CD4-positive, alpha-beta T cell (primary cell): ENCODE data around the gene PINK1. TPM values are rescaled to one million over a fixed set of nuclear protein-coding genes. Genes with fewer than 3 reads are reported as not detected.
A peak's percentile ranks its signal among the peaks of the same experiment; 100 is the strongest.

Experiments
- ATAC-seq: fragments of 200-7000 bp; cut with Tn5 transposase; one replicate; pipeline ENCODE4 v1.10.0; 2022; ENCODE audit warnings: mild to moderate bottlenecking; ENCODE audit not compliant: poor library complexity
- CTCF ChIA-PET: fragments of 350-600 bp; sonication (Branson Sonifier 250); formaldehyde crosslinking; loops from one replicate; lab custom pipeline; 2021; ENCODE audit warnings: antibody characterized with exemption, inconsistent platforms; lab: Charles Lee
- POLR2A ChIA-PET: fragments of 350-600 bp; sonication (Branson Sonifier 250); formaldehyde crosslinking; loops from one replicate; lab custom pipeline; 2021; ENCODE audit warnings: antibody characterized with exemption, inconsistent platforms; lab: Charles Lee
- DNase-seq, 14 experiments: peaks; one replicate each; pipeline ENCODE4 v3.0.0-alpha.2; 2013 to 2020; ENCODE audit warnings: mixed read lengths in 2 of 14
- H3K27ac ChIP-seq, 2 donors: one replicate each; pipeline versions ENCODE4 v1.5.1 to v1.7.0; 2013; ENCODE audit warnings: low read length in 2 of 2, low read depth in 1 of 2, mild to moderate bottlenecking in 1 of 2
- H3K27me3 ChIP-seq, 2 experiments: 1 replicate in 1 of 2; 2 replicates in 1 of 2; pipeline versions ENCODE4 v1.6.1 to v1.7.0; 2013; ENCODE audit warnings: low read length in 2 of 2, control low read depth in 1 of 2, mild to moderate bottlenecking in 1 of 2, moderate library complexity in 1 of 2; ENCODE audit not compliant: insufficient read depth in 2 of 2, control insufficient read depth in 1 of 2
- H3K36me3 ChIP-seq: one replicate; pipeline ENCODE4 v1.6.1; 2013; ENCODE audit warnings: low read length, control low read depth; ENCODE audit not compliant: insufficient read depth
- H3K4me1 ChIP-seq: one replicate; pipeline ENCODE4 v1.6.1; 2013; ENCODE audit warnings: low read length, control low read depth; ENCODE audit not compliant: insufficient read depth
- H3K4me3 ChIP-seq: one replicate; pipeline ENCODE4 v1.5.1; 2013; ENCODE audit warnings: mild to moderate bottlenecking, low read length, moderate library complexity
- H3K9me3 ChIP-seq, 2 experiments: 1 replicate in 1 of 2; 2 replicates in 1 of 2; pipeline versions ENCODE4 v1.6.1 to v1.7.0; 2013; ENCODE audit warnings: low read length in 2 of 2, mild to moderate bottlenecking in 2 of 2, control low read depth in 1 of 2, moderate library complexity in 1 of 2; ENCODE audit not compliant: control insufficient read depth in 1 of 2, insufficient read depth in 1 of 2
- H3K27ac Mint-ChIP-seq: one replicate; pipeline ENCODE4 v1.8.0; 2020; ENCODE audit warnings: mixed read lengths
- H3K27me3 Mint-ChIP-seq: one replicate; pipeline ENCODE4 v1.8.0; 2021; ENCODE audit warnings: mixed read lengths
- H3K36me3 Mint-ChIP-seq: one replicate; pipeline ENCODE4 v1.8.0; 2021; ENCODE audit warnings: low read depth, mixed read lengths
- H3K4me1 Mint-ChIP-seq: one replicate; pipeline ENCODE4 v1.8.0; 2021; ENCODE audit warnings: low read depth, mixed read lengths
- H3K4me3 Mint-ChIP-seq: one replicate; pipeline ENCODE4 v1.8.0; 2020; ENCODE audit warnings: mild to moderate bottlenecking, mixed read lengths
- H3K9me3 Mint-ChIP-seq: one replicate; pipeline ENCODE4 v1.8.0; 2020; ENCODE audit warnings: mixed read lengths
- CTCF ChIP-seq: fragments of 200-600 bp; IDR thresholded peaks from one replicate; pipeline ENCODE4 v1.8.0; 2022; ENCODE audit warnings: antibody characterized with exemption, mild to moderate bottlenecking
- intact Hi-C, 2 experiments: fragments of 100-400 bp; cut with DNase I in 1 of 2; cut with micrococcal nuclease in 1 of 2; formaldehyde crosslinking; loops; one replicate each; pipeline versions ENCODE4 v1.15.1 to v1.9.0; 2023 to 2025; cut with DNase I, micrococcal nuclease
- total RNA-seq, 174 experiments: library from RNA in 2 of 174; stranded (reverse) in 2 of 174; gene quantifications; one replicate each; pipeline ENCODE4 v1.2.3 and lab custom pipeline; 2021 to 2026

The PINK1 gene
- total RNA-seq, 2 experiments from 2014 or later: 6.6 to 7.5 TPM

- no peak for TF ChIP-seq CTCF
- CTCF ChIA-PET: no interaction called here
- H3K27ac ChIP-seq: no peak overlapping the region
- no peaks in the 10 kb centered on the region for H3K36me3 ChIP-seq
- peaks cover 0 to 3% of the 10 kb centered on the region in 2 experiments for H3K27me3 ChIP-seq
- no peak for DNase-seq
- Mint-ChIP-seq H3K27me3 (peaks cover 24% of the 10 kb centered on the region), H3K9me3 (no peaks in the 10 kb centered on the region), H3K27ac (no peak overlapping the region), H3K4me1 (peaks cover 12% of the 10 kb centered on the region), H3K36me3 (peaks cover 8% of the 10 kb centered on the region), H3K4me3 (peak overlapping the region; percentile 54)
- no peaks in the 10 kb centered on the region for H3K9me3 ChIP-seq
- intact Hi-C loops: loop anchor here (5.0 to 10.0 kb wide), 2 partner anchors 716 to 748 kb away; partner anchors contain the start of gene OTUD3 (in 1 of the 2)
- peaks cover 18% of the 10 kb centered on the region for H3K4me1 ChIP-seq
- no peak overlapping the region for H3K4me3 ChIP-seq
- POLR2A ChIA-PET: no interaction called here
- ATAC-seq: no peak
These were observed 2.5 kb upstream of the PINK1 start for GRCh38 chr1:20630729-20631128.

GRCh38 chr1:20632386-20632785 lies 872 bp upstream of the PINK1 start:
- peaks cover 1% of the 10 kb centered on the region for H3K36me3 ChIP-seq

GRCh38 chr1:20634065-20634593 lies 871 bp downstream of the PINK1 start:
- Histone ChIP-seq H3K36me3 (peaks cover 18% of the 10 kb centered on the region), H3K27ac (peak overlapping the region; percentile 52 to 72), H3K27me3 (peaks cover 0 to 3% of the 10 kb centered on the region in 2 experiments), H3K9me3 (no peaks in the 10 kb centered on the region), H3K4me1 (peaks cover 18% of the 10 kb centered on the region), H3K4me3 (peak overlapping the region; percentile 69)
- ATAC-seq: peak; percentile 20
- intact Hi-C loops: loop anchor here (5.0 to 10.0 kb wide), 2 partner anchors 719 to 752 kb away; partner anchors contain the start of gene OTUD3 (in 1 of the 2)
- CTCF ChIA-PET: interaction anchor here (0.6 to 1.8 kb wide), 5 partner anchors 19 to 112 kb away, joined by 3 to 5 read pairs (median 4); partner anchors contain the start of gene DDOST
- POLR2A ChIA-PET: interaction anchor here (0.5 to 2.2 kb wide), 18 partner anchors 8 to 1562 kb away, joined by 3 to 35 read pairs (median 4); partner anchors contain the start of genes DDOST, HP1BP3, KIF17 and MUL1
- TF ChIP-seq CTCF: no peak
- no peaks in the 10 kb centered on the region for H3K9me3 Mint-ChIP-seq
- H3K4me1 Mint-ChIP-seq: peaks cover 12% of the 10 kb centered on the region
- H3K27ac Mint-ChIP-seq: peak overlapping the region; percentile 87
- peaks cover 3% of the 10 kb centered on the region for H3K27me3 Mint-ChIP-seq
- DNase-seq: peak in 4 of 14 experiments; percentile 8 to 29 (median 14)
- H3K36me3 Mint-ChIP-seq: peaks cover 27% of the 10 kb centered on the region
- peak overlapping the region; percentile 94 for H3K4me3 Mint-ChIP-seq

More at GRCh38 chr1:20632386-20632785, 872 bp upstream of the PINK1 start:
- ChIA-PET CTCF (interaction anchor here (0.5 to 1.8 kb wide), 5 partner anchors 16 to 1381 kb away, joined by 3 to 6 read pairs (median 3); partner anchors contain the start of genes DDOST, EMC1 and MRTO4), POLR2A (interaction anchor here (2.1 to 2.2 kb wide), 2 partner anchors 29 to 154 kb away, joined by 15 to 35 read pairs; partner anchors contain the start of genes DDOST and HP1BP3)
- H3K27ac Mint-ChIP-seq: peak overlapping the region; percentile 42
- no peak for TF ChIP-seq CTCF
- H3K27me3 Mint-ChIP-seq: peaks cover 13% of the 10 kb centered on the region
- DNase-seq (no peak), ATAC-seq (no peak)
- H3K27ac ChIP-seq: no peak overlapping the region
- no peak overlapping the region for H3K4me3 ChIP-seq
- intact Hi-C loops: loop anchor here (2.0 to 10.0 kb wide), 3 partner anchors 110 to 750 kb away; partner anchors contain the start of gene OTUD3 (in 1 of the 2)
- peaks cover 0 to 3% of the 10 kb centered on the region in 2 experiments for H3K27me3 ChIP-seq
- peaks cover 12% of the 10 kb centered on the region for H3K4me1 Mint-ChIP-seq
- no peaks in the 10 kb centered on the region for H3K9me3 ChIP-seq
- H3K36me3 Mint-ChIP-seq: peaks cover 15% of the 10 kb centered on the region
- peak overlapping the region; percentile 78 for H3K4me3 Mint-ChIP-seq
- peaks cover 18% of the 10 kb centered on the region for H3K4me1 ChIP-seq
- no peaks in the 10 kb centered on the region for H3K9me3 Mint-ChIP-seq
